Chondrocyte (in vitro differentiated cells): Measurements from ENCODE around the gene TMEM255B. TPM values are rescaled to one million over a fixed set of nuclear protein-coding genes. Genes with fewer than 3 reads are reported as not detected.

Experiments used
- DNase-seq: peaks from one replicate; pipeline ENCODE4 v3.0.0; 2021; ENCODE audit warnings: mixed read lengths, low spot score
- H3K27ac Mint-ChIP-seq: one replicate; pipeline ENCODE4 v1.8.0; 2021; ENCODE audit warnings: mild to moderate bottlenecking, moderate library complexity, mixed read lengths; ENCODE audit not compliant: unreplicated experiment
- H3K27me3 Mint-ChIP-seq: 2 replicates; pipeline ENCODE4 v1.8.0; 2021; ENCODE audit warnings: low read depth, mixed read lengths
- H3K36me3 Mint-ChIP-seq: 2 replicates; pipeline ENCODE4 v1.8.0; 2021; ENCODE audit warnings: low read depth, mixed read lengths
- H3K4me1 Mint-ChIP-seq: 2 replicates; pipeline ENCODE4 v1.8.0; 2021; ENCODE audit warnings: low read depth, mild to moderate bottlenecking, mixed read lengths
- H3K4me3 Mint-ChIP-seq: one replicate; pipeline ENCODE4 v1.8.0; 2021; ENCODE audit warnings: mild to moderate bottlenecking, moderate library complexity, mixed read lengths; ENCODE audit not compliant: unreplicated experiment
- H3K9me3 Mint-ChIP-seq: 2 replicates; pipeline ENCODE4 v1.8.0; 2021; ENCODE audit warnings: low read depth, mixed read lengths
- total RNA-seq: library from RNA; stranded (reverse); gene quantifications from 3 replicates; pipeline ENCODE4 v1.2.1, GENCODE V29; 2021
- TF ChIP-seq, protein P1 (sequence below): fragments of 200-600 bp; sonication (generic); IDR thresholded peaks from 2 replicates; pipeline ENCODE4 v1.5.0; 2021; ENCODE audit warnings: antibody characterized with exemption, mild to moderate bottlenecking, moderate library complexity

Gene TMEM255B
- total RNA-seq, 1 donor from 2014 or later: 5.2 TPM

DNA sequence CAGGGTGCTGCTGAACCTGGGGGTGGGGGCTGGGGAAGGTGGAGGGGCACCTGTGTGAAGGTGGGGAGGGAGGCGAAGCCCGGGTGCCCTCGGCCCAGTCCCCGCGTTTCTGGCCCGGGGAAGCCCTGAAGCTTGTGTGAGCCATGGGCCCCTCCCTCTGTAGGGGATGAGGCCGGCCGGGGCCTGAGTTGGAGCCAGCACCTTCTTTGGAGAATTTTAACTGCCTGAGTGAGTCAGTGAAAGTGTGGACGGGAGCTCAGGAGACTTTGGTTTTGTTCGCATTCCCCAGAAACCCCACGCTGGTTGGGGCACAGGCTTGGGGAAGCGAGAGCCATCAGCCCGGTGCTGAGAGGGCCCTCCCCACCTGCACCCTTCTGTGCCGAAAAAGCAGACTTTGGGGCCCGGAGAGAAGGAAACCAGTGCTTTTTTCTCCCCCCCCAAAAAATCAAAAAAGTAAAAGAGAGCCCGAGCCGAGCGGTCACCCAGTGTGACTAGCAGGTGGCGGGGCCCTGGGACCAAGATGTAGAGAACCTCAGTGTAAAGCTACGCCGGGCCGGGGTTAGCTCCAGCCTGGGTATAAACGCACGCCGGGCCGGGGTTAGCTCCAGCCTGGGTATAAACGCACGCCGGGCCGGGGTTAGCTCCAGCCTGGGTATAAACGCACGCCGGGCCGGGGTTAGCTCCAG is 45.1 kb downstream of the TMEM255B start:
- DNase-seq: peak; percentile 71
- TF ChIP-seq, protein P1, sequence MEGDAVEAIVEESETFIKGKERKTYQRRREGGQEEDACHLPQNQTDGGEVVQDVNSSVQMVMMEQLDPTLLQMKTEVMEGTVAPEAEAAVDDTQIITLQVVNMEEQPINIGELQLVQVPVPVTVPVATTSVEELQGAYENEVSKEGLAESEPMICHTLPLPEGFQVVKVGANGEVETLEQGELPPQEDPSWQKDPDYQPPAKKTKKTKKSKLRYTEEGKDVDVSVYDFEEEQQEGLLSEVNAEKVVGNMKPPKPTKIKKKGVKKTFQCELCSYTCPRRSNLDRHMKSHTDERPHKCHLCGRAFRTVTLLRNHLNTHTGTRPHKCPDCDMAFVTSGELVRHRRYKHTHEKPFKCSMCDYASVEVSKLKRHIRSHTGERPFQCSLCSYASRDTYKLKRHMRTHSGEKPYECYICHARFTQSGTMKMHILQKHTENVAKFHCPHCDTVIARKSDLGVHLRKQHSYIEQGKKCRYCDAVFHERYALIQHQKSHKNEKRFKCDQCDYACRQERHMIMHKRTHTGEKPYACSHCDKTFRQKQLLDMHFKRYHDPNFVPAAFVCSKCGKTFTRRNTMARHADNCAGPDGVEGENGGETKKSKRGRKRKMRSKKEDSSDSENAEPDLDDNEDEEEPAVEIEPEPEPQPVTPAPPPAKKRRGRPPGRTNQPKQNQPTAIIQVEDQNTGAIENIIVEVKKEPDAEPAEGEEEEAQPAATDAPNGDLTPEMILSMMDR: no peak
- H3K4me1 Mint-ChIP-seq: peaks cover 5% of the 10 kb centered on the region
- H3K4me3 Mint-ChIP-seq: no peak overlapping the region
- no peak overlapping the region for H3K27ac Mint-ChIP-seq
- H3K9me3 Mint-ChIP-seq: peaks cover 5% of the 10 kb centered on the region
- H3K36me3 Mint-ChIP-seq: peaks cover 1% of the 10 kb centered on the region
- no peaks in the 10 kb centered on the region for H3K27me3 Mint-ChIP-seq

DNA sequence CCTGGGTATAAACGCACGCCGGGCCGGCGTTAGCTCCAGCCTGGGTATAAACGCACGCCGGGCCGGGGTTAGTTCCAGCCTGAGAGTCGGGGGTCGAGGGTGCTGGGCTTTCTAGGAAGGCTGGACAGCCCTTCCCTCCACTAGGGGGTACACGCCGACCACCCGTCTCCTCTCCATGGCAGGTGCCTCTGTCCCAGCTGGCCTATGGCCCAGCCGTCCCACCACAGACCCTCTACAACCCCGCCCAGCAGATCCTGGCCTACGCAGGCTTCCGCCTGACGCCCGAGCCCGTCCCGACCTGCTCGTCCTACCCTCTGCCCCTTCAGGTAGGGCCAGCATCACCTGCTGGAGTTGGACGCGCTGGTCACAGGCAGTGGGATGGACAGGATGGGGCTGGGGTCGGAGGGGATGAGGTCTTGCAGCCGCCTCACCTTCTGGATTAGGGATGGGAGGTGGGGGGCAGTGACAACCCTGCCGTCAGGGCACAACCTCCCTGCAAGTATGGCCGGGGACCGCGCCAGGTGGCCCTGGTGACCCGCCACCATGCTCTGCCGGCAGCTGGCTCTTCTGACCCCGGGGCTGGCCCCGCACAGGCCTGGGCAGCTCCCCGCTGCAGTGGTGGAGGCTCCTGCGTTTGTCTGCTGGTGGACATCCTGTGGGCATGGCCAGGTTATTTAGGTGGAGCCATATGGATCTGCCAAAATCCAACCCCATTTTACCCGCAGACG is 45.8 kb downstream of the TMEM255B start:
- H3K9me3 Mint-ChIP-seq: peaks cover 5% of the 10 kb centered on the region
- no peaks in the 10 kb centered on the region for H3K27me3 Mint-ChIP-seq
- TF ChIP-seq, protein P1: no peak
- peaks cover 1% of the 10 kb centered on the region for H3K36me3 Mint-ChIP-seq
- DNase-seq: peak; percentile 75
- H3K27ac Mint-ChIP-seq: no peak overlapping the region
- no peak overlapping the region for H3K4me3 Mint-ChIP-seq
- H3K4me1 Mint-ChIP-seq: peaks cover 5% of the 10 kb centered on the region

DNA sequence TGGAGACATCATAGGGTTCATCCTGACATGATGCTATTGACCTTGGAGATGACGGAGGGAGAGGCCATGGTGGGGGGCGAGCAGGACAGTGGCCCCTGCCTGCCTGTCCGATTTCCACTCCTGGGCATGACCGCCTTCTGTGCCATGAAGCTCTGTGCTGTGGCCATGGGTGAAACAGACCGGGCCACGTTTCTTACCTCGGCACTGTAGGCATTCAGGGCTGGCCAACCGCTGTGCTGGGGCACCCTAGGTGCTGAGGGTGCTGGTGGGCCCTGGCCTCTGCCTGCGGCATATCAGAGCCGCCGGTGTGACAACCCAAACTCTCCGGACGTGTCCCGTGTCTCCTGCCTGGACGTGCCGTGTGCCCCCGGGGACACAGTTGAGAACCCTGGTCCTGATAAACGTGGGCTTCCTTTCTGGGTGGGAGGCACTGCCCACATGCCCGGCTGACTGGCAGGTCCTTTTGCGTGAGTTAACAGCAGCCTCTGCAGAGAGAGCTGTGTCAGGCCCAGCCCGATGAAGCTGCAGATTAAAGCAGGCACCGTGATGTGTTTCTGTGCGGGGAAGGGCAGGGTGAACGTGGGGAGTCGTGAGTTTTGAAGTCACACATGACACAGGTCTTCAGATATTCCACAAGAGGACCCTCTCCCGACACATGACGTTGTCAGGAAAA is 46.5 kb downstream of the TMEM255B start:
- Mint-ChIP-seq H3K27me3 (no peaks in the 10 kb centered on the region), H3K36me3 (peaks cover 1% of the 10 kb centered on the region), H3K4me3 (no peak overlapping the region), H3K27ac (no peak overlapping the region), H3K9me3 (peaks cover 5% of the 10 kb centered on the region), H3K4me1 (peaks cover 5% of the 10 kb centered on the region)
- TF ChIP-seq, protein P1: no peak
- peak; percentile 73 for DNase-seq

DNA sequence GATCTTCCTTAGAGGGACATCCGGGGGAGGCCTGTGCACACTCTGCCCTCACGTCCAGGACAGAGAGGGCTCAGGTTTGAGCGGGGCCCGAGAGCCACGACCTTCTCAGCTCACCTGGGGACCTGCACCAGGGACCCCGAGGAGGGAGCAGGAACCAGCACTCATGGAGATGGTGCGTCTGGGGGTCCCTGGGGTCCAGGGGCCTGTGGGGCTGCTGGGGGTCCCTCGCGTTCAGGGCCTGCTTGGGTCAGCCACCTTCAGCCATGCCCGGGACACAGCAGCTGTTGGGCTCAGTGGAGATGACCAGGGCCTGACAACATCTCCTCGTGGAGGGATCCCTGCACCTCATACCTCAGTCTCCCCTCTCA is 47.1 kb downstream of the TMEM255B start:
- Mint-ChIP-seq H3K4me3 (no peak overlapping the region), H3K9me3 (peaks cover 5% of the 10 kb centered on the region), H3K36me3 (peaks cover 1% of the 10 kb centered on the region), H3K27me3 (no peaks in the 10 kb centered on the region), H3K4me1 (peaks cover 5% of the 10 kb centered on the region), H3K27ac (no peak overlapping the region)
- TF ChIP-seq, protein P1: no peak
- DNase-seq: peak; percentile 70

DNA sequence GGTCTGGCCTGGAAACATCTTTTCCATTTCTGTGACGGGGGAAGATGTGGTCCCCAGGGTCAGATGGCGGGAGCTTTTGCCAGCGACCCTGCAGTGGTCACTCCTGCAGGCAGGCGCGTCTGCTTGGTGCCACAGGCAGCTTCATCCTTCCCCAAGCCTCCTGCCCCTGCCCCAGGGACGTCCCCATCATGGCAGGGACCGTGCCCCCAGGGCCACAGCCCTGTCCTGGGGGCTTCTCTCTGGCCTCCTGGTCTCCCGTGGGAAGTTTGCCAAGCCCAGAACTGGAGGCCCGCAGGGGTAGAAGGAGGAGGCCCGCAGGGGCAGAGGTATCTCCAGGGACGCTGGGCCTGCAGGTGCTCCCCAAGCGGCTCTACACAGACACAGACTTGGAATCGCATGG is 47.5 kb downstream of the TMEM255B start:
- Mint-ChIP-seq H3K4me3 (no peak overlapping the region), H3K4me1 (peaks cover 5% of the 10 kb centered on the region), H3K36me3 (peaks cover 1% of the 10 kb centered on the region)

More for the DNA sequence above, 47.5 kb downstream of the TMEM255B start:
- no peak for DNase-seq
- Mint-ChIP-seq H3K27ac (no peak overlapping the region), H3K27me3 (no peaks in the 10 kb centered on the region), H3K9me3 (peaks cover 5% of the 10 kb centered on the region)
- TF ChIP-seq, protein P1: no peak
